GM18502 (cell line): ENCODE results near the gene SRPK2.
"Not testable (repeated sequence)": the region's sequence is repeated elsewhere in the genome, so short reads cannot be mapped to it uniquely, and the experiment has no call there.

ENCODE experiments used
- ATAC-seq: cut with Tn5 transposase; IDR thresholded peaks from one replicate; pipeline ENCODE4 v1.9.1; 2021; ENCODE audit warnings: mild to moderate bottlenecking; ENCODE audit not compliant: unreplicated experiment, poor library complexity

The SRPK2 gene

DNA sequence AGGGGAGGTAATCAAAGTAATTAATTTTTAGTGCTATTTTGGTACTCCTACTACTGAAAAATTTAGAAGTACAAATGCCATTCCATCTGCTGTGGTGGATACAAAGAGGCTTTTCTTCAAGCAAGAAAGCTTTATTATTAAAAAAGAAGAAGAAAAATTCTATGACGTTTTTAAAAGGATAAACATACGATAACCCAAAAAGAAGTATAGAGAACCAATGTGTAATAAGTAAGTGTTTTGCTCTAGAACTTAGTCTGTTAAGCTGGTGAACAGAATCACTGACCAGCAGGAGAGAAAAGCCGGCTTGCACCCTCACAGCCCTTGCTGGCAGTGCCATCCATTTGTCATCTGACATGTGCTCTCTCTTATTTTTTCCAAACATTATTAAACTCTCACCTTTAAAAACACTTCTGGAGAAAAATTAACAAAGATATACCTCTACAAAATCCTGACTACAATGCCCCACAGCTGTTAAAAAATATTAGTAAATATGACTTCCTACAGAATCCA is 81.5 kb downstream of the SRPK2 start:
- no peak for ATAC-seq

DNA sequence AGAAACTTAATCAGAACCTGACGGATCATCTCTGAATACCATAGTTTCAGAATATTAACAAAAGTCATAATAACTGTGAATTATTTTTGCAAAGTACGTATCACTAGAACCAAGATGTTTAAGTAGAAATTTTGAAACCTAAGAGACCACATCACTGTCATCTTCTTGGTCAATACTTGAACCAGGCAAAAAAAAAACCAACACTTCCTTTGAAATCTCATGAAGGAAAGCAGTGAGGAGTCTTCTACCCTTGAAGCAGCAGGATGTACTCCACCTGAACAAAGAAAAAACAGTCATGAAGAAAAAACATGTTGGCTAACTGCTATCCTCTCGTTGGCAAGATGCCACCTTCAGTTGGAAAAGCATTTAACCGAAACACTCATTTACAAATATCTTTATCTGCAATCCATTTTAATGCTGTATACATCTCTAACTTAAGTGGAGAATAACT is 82.4 kb downstream of the SRPK2 start:
- no peak for ATAC-seq

DNA sequence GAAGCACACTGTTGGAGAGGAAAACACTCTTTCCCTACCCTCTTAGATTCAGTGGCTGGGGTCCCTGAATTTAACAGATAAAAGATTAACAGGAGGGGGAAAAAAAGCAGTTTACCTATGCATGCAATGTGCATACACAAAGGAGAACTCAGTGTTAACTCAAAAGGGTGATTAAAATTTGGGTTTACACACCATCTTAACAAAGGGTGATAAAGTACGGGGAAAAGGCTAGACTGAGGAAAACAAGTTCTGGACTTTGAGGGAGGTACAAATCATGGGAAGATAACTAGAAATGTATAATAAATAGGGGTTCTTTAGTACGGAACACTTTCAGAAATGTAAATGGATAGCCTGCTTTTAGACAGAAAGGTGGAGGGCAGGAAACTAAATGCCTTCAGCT is 83.1 kb downstream of the SRPK2 start:
- ATAC-seq, result no peak

GRCh38 chr7:105304040-105304895 is 84.5 kb downstream of the SRPK2 start:
- peak; percentile 73 for ATAC-seq

GRCh38 chr7:105300587-105300986 is 88.1 kb downstream of the SRPK2 start:
- not testable (repeated sequence) for ATAC-seq

- ATAC-seq, result peak; percentile 96
These were observed 90.3 kb downstream of the SRPK2 start for GRCh38 chr7:105298439-105298894.

- ATAC-seq, result peak; percentile 54
These were observed 90.7 kb downstream of the SRPK2 start for GRCh38 chr7:105297985-105298384.

- ATAC-seq, result no peak
These were observed 91.4 kb downstream of the SRPK2 start for GRCh38 chr7:105297309-105297708.

DNA sequence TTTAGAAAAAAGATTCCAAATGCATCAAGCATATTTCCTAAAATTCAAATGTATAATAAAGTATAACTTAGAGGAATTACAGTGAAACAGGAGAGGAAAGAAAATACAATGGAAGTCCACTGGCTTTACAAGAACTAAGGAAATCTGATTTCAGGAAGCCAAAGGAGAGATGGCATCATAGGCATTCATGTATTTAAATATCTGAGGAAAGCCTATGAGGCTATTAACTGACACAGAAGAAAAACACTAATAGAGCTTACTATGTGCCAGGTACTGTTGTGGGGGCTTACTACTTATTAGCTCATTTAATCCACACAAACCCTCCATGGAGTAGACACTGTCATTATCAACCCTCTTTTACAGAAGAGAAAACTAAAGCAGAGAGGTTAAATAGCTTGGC is 92.2 kb downstream of the SRPK2 start:
- ATAC-seq, result no peak

GRCh38 chr7:105295596-105296352 is 92.9 kb downstream of the SRPK2 start:
- ATAC-seq, result no peak

- not testable (repeated sequence) for ATAC-seq
These were observed 94.2 kb downstream of the SRPK2 start for GRCh38 chr7:105294482-105294881.

DNA sequence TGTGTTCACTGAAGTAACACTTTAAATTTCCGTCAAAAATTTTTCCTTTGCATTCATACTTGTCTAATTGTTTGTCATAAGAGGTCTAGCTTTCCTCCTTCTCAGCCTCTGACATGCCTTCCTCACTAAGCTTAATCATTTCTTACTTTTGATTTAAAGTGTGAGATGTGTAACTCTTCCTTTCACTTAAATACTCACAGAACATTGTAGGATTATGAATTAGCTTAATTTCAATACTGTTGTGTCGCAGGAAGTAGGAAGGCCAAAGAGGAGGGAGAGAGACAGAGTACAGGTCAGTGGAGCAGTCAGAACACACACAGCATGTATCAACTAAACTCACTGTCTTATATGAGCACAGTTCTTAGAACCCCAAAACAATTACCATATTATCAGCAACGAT is 99.0 kb downstream of the SRPK2 start:
- ATAC-seq, result no peak

GRCh38 chr7:105286441-105286840 is 102.3 kb downstream of the SRPK2 start:
- no peak for ATAC-seq

GRCh38 chr7:105285118-105285874 is 103.4 kb downstream of the SRPK2 start:
- no peak for ATAC-seq

GRCh38 chr7:105284014-105284413 is 104.7 kb downstream of the SRPK2 start:
- ATAC-seq, result no peak

- no peak for ATAC-seq
These were observed 106.8 kb downstream of the SRPK2 start for GRCh38 chr7:105281966-105282365.

- peak; percentile 81 for ATAC-seq
These were observed 109.1 kb downstream of the SRPK2 start for GRCh38 chr7:105279688-105280007.

DNA sequence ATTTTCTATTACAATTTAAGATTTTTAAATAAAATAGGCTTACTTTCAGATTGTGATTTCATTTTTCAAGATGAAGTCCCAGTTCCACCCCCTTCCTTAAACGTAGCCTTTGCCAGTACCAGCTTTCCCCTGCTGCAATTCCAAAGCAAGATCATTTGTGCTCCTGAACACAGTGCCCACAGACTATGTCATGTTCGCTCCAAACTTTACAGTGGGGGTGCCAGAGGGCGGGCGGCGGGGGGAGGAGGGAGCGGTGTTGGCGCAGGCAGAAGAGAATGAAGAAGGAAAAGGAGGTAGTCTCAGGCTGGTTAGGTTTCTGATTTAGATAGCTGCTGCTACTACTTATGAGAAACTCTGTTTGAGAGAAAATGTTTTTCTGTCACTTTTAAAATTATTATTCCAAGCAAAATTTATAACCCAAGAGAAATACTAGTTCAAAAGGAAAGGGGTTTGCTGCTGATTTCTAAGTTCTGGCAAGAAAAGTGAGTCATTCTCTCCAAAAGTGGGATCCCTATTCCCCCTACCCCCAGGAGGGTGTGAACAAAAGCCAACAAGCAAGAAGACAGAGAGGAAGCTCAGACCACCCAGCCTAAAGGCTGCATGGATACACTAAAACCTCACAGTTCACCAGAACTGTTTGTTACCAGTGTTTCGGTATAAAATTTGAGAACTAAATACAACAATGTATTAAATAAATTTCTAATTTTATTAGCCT is 109.6 kb downstream of the SRPK2 start:
- ATAC-seq, result peak; percentile 49

DNA sequence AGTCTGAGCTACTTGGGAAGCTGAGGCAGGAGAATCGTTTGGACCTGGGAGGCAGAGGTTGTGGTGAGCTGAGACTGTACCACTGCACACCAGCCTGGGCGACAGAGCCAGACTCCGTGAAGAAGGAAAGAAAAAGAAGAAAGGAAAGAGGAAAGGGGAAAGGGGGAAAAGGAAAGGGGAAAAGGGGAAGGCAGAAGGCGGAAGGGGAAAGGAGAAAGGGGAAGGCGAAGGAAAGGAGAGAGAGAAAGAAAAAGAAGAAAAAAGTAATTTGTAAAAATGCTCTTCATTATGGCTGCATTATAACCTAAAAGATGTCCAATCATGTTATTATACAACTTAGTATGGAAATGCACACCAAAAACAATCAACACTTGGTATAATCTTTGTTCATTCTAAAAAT is 110.2 kb downstream of the SRPK2 start:
- ATAC-seq, result no peak

- ATAC-seq, result no peak
These were observed 111.4 kb downstream of the SRPK2 start for GRCh38 chr7:105277341-105277740.
